GM18508 (cell line): ENCODE measurements around the gene CDK6.

Experiments
- ATAC-seq: cut with Tn5 transposase; IDR thresholded peaks from one replicate; pipeline ENCODE4 v1.9.1; 2021; ENCODE audit warnings: moderate number of reproducible peaks; ENCODE audit not compliant: insufficient read depth, unreplicated experiment

The CDK6 gene

DNA sequence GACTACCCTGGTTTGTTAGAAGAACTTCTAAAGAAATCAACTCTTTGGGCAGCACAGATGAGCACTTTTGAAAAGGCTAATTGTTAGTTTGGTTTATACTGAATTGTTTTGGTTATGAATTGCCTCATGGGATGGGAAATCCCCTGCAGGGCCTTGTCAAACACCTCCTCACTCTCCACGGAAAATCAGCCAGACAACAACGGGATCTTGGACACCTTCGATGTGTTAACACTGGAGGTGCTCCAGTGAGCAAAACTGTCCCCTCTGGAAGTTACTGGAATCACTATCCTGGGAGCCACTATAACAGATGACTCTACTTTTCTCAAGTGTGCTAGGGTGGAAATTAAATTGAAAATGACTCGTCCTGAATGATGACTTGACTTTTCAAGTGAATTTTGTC, 38.7 kb downstream of the CDK6 start:
- ATAC-seq = no peak

DNA sequence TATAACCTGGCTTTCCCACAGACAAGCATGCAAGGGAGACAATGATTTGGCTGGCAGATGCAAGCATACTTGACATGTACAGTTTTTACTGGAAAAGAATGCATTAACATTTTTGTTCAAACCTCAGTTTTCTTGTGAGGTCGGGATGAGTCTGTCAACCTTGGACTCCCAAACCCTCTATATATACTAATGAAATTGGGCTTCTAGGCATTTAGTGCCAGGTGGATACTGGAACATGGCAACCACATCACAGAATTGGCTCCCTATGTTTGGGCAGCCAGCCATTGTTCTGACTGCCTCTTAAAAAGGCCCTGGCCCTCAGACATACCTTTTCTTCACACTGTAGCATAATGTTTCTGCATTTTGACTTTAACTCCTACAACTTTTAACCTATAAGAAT, 39.1 kb downstream of the CDK6 start:
- no peak for ATAC-seq

DNA sequence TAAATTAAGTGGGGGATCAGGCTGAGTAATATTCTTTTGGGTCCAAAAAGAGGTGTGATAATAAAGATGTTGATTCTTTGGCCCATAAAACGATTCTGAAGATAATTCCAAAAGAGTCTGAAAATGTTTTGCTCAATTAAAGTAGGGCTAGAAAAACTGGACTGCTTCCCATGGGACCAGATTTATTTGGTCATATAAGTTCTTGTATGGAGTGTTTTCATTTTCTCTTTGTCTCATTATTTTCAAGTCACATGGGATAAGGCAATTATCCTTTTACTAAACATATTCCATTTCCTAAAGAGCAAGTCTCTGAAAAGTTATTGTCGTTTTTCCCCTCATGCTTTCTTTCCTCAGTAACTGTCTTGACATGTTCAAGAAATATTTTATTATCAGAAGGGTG, 41.5 kb downstream of the CDK6 start:
- ATAC-seq = no peak

DNA sequence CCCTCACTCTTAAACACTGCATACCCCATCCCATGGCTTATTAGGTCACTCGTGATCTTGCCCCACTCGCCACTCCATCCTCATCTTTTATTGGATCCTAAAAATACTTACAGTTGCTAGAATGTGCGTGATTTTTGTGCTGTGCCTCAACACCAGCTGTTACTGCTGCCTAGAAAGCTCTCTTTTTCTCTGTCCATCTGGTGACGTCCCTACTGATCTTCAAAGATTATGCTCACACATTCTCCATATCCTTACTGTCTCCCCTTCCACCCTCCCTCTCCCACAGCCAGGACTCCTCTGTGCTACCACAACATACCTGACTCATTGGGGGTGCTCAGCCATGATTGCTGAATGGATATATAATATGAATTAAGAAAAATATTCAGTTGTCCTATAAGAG, 42.0 kb downstream of the CDK6 start:
- ATAC-seq = no peak

DNA sequence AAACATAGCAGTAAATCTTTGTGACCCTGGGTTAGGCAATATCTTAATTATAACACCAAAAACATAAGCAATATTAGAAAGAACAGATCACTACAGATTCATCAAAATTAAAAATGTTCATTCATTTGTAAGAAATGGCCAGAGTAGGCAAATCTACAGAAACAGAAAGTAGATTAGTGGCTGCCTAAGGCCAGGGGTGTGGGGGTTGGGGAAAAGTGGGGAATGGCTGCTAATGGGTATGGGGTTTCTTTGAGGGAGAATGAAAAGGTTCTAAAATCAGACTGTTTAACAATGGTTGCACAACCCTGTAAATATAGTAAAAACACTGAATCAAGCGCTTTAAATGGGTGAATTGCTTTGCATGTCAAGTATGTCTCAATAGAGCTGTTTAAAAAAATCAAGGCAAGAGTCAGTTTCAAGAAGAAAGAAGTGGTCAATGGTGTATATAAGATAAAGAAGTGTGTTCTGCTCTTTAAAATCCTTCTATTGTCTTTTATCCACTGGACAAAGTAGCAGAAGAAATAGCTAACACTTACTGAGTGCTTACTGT, 42.6 kb downstream of the CDK6 start:
- no peak for ATAC-seq

- no peak for ATAC-seq
These were observed 45.4 kb downstream of the CDK6 start for GRCh38 chr7:92790992-92791391.

- no peak for ATAC-seq
These were observed 47.7 kb downstream of the CDK6 start for GRCh38 chr7:92788559-92789183.

- no peak for ATAC-seq
These were observed 50.5 kb downstream of the CDK6 start for GRCh38 chr7:92785923-92786322.

- no peak for ATAC-seq
These were observed 51.4 kb downstream of the CDK6 start for GRCh38 chr7:92784935-92785334.

DNA sequence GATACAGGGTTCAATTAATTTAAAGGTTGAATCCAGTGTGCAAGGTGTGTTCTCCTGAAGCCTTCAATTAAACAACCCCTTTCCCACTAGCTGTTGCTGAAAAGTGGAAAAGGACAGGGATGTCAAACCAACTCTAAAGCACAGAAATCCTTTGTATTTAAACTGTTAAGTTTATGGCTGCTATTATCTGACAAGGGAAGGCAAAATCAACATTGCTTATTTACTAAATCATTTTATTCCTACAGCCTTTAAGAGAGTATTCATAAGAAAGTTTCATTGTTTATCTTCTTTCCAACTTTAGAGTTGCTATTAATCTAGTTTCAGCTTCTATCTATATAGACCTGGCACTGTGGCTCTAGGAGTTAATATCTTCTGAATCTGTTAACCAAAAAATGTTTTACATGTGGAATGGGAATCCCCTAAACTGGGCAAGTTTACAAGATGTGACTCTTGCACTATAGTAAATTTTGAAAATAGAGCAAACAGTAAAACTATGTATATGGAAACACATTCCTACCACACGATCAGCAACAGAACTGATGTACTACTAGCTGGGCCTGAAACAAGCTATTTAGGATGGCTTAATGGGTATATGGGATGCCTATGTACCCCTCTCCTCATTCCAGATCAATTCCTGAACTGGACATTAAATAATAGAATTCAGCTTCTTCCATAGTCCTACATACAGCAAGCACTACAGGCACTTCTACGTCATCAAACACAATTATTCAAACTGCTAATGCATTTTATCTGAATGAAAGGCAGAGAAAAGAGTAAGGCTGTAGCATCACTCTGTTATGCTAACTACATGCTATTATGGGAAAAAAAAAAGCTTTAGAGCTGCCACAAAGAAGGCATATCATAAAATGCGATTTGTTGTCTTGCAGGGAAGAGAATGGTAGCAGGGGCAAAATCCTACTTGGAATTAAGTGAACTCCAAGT, 52.8 kb downstream of the CDK6 start:
- ATAC-seq = no peak

- ATAC-seq = no peak
These were observed 53.5 kb downstream of the CDK6 start for GRCh38 chr7:92782855-92783254.

- ATAC-seq = no peak
These were observed 54.1 kb downstream of the CDK6 start for GRCh38 chr7:92782236-92782635.

DNA sequence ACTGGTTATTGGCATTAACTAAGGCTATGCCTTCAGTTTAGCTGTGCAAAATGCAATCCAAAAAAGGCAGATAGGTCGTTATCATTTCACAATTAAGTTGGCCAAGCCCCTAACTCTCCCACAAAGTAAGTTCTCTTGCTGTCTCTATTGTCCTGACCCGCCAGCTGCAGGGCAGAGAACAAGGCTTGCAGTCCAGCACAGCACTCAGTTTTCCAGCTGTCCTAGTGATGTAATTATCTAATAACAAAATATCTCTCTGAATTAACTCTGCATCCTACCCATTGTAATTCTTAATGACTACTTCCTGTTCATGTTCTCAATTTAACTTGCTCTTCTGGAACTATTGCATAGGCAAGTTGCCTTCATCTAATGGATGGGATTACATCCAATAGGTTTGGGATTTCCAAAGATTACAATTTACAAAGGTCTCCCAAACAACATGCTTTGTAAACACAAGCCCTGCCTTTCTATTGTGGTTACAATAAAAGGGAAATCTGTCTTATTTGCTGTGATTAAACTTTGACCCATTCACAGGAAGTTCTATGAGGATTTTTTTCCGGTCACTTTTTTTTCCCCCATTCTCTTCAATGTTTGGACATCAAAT, 55.2 kb downstream of the CDK6 start:
- ATAC-seq = no peak

GRCh38 chr7:92778972-92779371, 57.4 kb downstream of the CDK6 start:
- ATAC-seq = no peak

GRCh38 chr7:92777993-92778392, 58.4 kb downstream of the CDK6 start:
- ATAC-seq = no peak

DNA sequence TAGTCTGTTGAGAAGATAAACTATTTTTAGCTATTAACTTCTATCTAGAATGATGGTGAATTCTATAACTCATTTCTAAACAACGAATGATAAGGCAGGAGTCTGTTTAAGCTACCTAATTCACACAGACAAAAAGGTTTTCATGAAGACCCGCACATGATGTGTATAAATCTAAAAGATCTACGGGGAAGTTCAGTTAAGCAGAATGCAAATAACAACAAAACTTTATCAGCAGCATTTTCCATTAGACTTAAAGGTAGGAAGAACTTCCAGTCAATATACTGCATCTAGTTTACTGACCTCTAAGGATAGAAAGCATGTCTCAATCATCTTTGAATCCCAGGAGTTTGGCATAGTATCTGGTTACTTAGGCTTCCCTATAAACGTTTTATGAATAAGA, 62.6 kb downstream of the CDK6 start:
- ATAC-seq = no peak

GRCh38 chr7:92769844-92770243, 66.5 kb downstream of the CDK6 start:
- no peak for ATAC-seq

- ATAC-seq = no peak
These were observed 67.0 kb downstream of the CDK6 start for GRCh38 chr7:92769394-92769699.

DNA sequence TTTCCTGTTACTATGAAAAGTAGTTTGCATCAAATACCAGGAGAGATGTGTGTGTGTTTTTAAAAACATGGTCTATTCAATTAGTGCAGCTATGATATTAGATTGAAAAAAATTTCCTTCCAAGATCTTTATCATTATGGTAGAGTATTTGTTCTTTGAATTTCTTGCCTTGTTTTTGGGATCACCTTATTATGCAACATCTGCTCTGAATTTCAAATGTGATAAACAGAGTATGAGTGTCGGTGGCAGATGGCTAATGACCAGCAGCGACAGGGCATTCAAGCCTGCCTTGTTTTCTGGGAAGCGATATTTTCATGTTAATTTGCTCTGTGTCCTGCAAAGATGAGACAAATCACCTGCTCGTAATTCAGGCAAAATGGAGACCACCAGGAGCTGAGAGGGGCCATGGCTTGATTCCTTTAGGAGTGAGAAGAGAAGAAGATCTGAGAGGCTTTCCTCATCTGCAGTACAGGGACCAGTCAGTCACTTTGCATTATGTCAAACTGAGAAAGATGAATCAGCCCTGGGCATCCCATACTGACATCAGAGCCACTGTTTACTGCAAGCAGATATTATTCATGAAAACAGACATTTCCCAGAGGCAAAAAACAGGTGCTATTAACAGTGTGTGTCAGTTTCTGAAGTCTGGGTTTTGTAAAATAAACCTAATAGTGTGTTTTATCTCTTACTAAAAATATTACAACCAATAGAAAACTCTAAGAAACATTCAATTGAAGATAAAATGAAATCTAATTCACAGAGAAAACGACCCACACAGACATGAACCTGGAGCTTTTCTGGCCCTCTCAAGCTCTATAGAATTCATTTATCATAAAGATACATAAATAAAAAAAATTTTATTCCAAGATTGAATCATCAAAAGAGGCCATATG, 67.6 kb downstream of the CDK6 start:
- ATAC-seq = peak; percentile 76

DNA sequence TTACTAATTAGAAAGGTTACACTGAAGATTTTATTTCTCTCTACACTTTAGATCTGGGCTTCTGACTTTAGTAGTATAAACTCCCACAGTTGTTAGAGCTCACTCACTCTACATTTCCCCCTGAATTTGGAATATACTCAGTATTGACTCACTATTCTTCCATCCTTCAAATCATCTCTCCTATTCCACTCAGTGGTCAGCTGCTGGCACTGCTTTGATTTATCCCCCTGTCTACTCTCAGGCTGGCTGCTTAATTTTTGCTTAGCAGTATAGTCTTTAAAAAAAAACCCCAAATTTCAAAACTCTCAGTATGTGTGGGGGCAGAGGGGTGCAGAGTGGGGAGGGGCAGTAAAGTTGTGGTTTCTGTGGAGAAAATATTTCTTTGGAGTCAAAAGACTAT, 68.9 kb downstream of the CDK6 start:
- ATAC-seq = no peak
